Mammary epithelial cell (primary cell): ENCODE data around the gene PARD6G.

ENCODE experiments used
- CTCF ChIP-seq, 2 donors: IDR thresholded peaks in 1 of 2; conservative IDR thresholded peaks in 1 of 2; 2 replicates each; pipeline ENCODE4 v1.5.1; 2011 to 2012; ENCODE audit warnings: inconsistent platforms in 2 of 2, low read length in 2 of 2, mild to moderate bottlenecking in 2 of 2, control low read depth in 1 of 2, low read depth in 1 of 2; ENCODE audit not compliant: insufficient read depth in 1 of 2; ENCODE audit errors: extremely low read depth in 1 of 2
- EZH2 ChIP-seq: IDR thresholded peaks from 2 replicates; pipeline ENCODE4 v1.6.1; 2012; ENCODE audit warnings: low read length, inconsistent platforms, borderline replicate concordance

GRCh38 chr18:80249217-80250093, 2.1 kb upstream of the PARD6G start:
- no peak for TF ChIP-seq EZH2
- TF ChIP-seq CTCF (conservative IDR thresholded peaks at IDR 0.05 in 1 of 2, IDR thresholded peaks at IDR 0.05 in 1 of 2; ENCODE audit: extremely low read depth in 1 of 2, insufficient read depth in 1 of 2, low read depth in 1 of 2, low read length in 2 of 2) = no peak
